Thoracic aorta (tissue), 2 donors: ENCODE measurements around the gene ADSS1. TPM values are rescaled to one million over a fixed set of nuclear protein-coding genes. Genes with fewer than 3 reads are reported as not detected.

Source experiments
- ATAC-seq: fragments of 150-250 bp; one replicate; pipeline ENCODE4 v1.8.0; 2017; ENCODE audit warnings: low read depth; ENCODE audit not compliant: insufficient number of reproducible peaks, low FRiP score
- DNase-seq: peaks from one replicate; pipeline ENCODE4 v3.0.0-alpha.2; 2020; ENCODE audit warnings: low spot score
- H3K27ac ChIP-seq, 2 donors: fragments of 200-600 bp; sonication (generic); 1 replicate in 1 of 2; 2 replicates in 1 of 2; pipeline ENCODE4 v1.5.1; 2016; ENCODE audit warnings: mild to moderate bottlenecking in 2 of 2, moderate library complexity in 2 of 2
- H3K27me3 ChIP-seq: fragments of 200-600 bp; sonication (generic); replicated peaks from 2 replicates; pipeline ENCODE4 v1.6.0; 2016; ENCODE audit warnings: mild to moderate bottlenecking; ENCODE audit not compliant: insufficient read depth
- H3K36me3 ChIP-seq: fragments of 200-600 bp; sonication (generic); one replicate; pipeline ENCODE4 v1.5.1; 2016
- H3K4me1 ChIP-seq, 2 donors: fragments of 200-600 bp; sonication (generic); 1 replicate in 1 of 2; 2 replicates in 1 of 2; pipeline versions ENCODE4 v1.5.1 to v1.6.0; 2016; ENCODE audit warnings: low read depth in 2 of 2, mild to moderate bottlenecking in 1 of 2; ENCODE audit not compliant: control insufficient read depth in 1 of 2
- H3K4me3 ChIP-seq: fragments of 200-600 bp; sonication (generic); 2 replicates; pipeline ENCODE4 v1.5.1; 2016; ENCODE audit warnings: mild to moderate bottlenecking
- H3K9me3 ChIP-seq: fragments of 200-600 bp; sonication (generic); 2 replicates; pipeline ENCODE4 v1.5.1; 2016
- total RNA-seq, 2 donors: library from RNA; depleted of rRNA; stranded (reverse); fragments of >200 nt; gene quantifications; one replicate each; pipeline versions ENCODE4 v1.1.0 to v1.2.3, GENCODE V29; 2016
- TF ChIP-seq, protein P1 (sequence below): fragments of 200-600 bp; sonication (generic); IDR thresholded peaks from one replicate; pipeline ENCODE4 v1.5.1; 2019; ENCODE audit warnings: antibody characterized with exemption

Gene ADSS1
- total RNA-seq, 2 donors from 2014 or later: 30.8 to 87.3 TPM

DNA sequence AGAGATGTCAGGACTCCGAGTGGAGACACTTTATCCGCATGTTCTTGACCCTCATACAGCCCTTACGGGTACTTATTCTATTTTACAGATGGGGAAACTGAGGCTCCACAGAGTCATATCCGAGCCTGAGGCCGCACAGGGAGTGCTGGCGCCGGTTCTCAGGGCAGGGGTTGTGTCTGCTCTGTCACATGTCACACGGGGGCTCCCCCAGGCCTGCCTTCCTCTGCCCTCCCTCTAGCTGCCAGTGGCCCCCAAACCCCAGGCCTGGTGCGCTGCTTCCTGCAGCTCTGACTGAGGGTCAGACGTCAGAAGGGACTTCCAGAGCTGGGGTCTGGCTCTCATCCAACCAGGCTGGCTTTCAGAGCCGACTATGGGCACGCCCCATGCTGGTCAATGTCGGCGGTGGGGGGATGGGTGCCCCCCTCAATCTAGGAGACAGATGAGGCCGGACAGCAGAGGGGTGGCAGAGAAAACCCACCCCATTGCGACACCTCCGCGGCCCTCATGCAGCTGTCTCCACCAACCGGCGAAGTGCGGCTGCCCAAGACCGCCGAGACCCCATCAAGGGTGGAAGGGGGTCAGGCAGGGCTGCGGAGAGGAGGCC, 35.4 kb upstream of the ADSS1 start:
- H3K27me3 ChIP-seq: no peaks in the 10 kb centered on the region
- H3K27ac ChIP-seq: peak overlapping the region; percentile 82 to 86
- no peak for DNase-seq
- peak overlapping the region; percentile 98 for H3K4me3 ChIP-seq
- no peaks in the 10 kb centered on the region for H3K9me3 ChIP-seq
- H3K36me3 ChIP-seq: no peaks in the 10 kb centered on the region
- ATAC-seq: no peak
- TF ChIP-seq, protein P1, sequence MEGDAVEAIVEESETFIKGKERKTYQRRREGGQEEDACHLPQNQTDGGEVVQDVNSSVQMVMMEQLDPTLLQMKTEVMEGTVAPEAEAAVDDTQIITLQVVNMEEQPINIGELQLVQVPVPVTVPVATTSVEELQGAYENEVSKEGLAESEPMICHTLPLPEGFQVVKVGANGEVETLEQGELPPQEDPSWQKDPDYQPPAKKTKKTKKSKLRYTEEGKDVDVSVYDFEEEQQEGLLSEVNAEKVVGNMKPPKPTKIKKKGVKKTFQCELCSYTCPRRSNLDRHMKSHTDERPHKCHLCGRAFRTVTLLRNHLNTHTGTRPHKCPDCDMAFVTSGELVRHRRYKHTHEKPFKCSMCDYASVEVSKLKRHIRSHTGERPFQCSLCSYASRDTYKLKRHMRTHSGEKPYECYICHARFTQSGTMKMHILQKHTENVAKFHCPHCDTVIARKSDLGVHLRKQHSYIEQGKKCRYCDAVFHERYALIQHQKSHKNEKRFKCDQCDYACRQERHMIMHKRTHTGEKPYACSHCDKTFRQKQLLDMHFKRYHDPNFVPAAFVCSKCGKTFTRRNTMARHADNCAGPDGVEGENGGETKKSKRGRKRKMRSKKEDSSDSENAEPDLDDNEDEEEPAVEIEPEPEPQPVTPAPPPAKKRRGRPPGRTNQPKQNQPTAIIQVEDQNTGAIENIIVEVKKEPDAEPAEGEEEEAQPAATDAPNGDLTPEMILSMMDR: no peak
- peaks cover 32 to 55% of the 10 kb centered on the region in 2 donors for H3K4me1 ChIP-seq

DNA sequence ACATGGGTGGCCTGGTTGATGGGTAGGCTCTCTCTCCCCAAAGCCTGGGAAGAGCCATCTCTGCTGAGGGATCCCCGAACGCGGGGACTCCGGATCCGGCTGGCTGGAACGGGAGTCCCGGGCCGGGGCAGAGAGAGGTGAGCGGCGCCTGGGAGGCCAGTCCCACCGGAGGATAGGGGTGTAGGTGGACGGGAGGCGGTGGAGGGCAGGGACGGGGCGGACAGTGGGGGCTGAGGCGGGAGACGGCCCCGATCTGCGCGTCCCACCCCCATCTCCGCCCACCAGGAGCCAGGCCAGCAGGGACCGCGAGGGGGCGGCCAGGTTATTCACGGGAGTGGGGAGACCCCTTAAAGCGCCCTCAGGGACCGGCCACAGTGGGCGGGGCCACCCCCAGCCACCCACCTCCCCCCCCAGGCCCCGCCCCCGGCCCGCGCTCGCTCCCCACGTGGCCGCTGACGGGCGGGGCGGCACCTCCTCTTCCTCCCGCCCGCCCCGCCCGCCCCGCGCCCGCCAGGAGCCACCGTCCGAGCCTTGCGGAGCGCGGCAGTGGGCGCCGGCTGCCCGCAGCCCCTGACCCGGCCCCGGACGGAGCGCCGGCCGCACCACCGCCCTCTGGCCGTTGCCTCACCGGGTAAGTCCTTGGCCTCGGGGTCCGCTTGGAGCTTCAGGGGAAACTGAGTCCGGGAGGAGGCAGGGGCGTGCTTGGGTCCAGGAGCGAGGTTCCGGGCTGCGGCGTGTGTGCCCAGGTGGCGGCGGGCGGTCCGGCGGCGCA, 34.7 kb upstream of the ADSS1 start, which contains the start of gene INF2:
Gene INF2 (plus strand): TSS at position 510 of the 772 bp plus-strand sequence. CDS start 11,748 bp downstream, outside the sequence.
- peak; percentile 56 for ATAC-seq
- no peak for DNase-seq
- TF ChIP-seq, protein P1: no peak
- Histone ChIP-seq H3K9me3 (no peaks in the 10 kb centered on the region), H3K4me3 (peak within 1 kb of the TSS; percentile 98), H3K36me3 (no peaks in the 10 kb centered on the region), H3K27ac (peak within 1 kb of the TSS; percentile 82 to 86), H3K27me3 (no peaks in the 10 kb centered on the region), H3K4me1 (peaks cover 39 to 62% of the 10 kb centered on the region in 2 donors)

DNA sequence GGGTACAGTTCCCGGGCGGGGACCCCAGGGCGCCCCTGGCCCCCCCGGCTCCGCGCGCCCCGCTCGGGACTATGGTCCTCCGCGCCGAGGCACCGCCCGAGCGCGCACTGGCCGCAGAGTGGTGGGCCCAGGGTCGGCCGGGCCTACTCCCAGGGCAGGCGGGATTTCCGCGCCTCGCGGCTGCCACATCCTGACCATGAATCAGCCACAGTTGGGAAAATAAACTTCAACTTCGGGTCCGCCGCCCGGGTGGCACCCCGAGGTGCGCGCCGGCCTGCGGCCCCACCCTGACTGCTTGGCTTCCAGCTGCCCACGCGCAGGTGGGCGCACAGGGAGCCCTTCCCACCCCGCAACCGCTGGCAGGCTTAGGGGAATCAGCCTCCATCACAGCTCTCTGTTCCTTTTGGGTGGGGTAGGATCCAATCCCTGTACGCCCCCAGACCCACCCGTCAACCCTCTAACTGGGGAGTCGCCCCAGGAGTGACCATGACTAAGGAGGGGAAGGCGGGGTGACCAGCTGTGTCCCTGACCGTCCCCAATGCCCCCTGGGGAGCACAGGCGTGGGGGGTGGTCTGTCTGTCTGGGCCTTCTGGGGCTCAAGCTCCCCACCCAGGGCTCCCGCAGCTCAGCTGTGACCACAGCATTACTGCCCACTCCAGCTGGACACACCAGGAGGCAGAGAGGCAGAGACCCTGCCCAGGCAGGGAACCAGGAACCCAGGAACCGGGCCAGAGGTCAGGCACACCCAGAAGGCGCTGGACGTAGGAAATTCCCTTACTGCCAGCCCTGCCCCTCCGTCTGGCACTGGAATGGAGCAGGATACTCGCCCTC, 33.9 kb upstream of the ADSS1 start:
- no peak for DNase-seq
- Histone ChIP-seq H3K9me3 (no peaks in the 10 kb centered on the region), H3K27me3 (no peaks in the 10 kb centered on the region), H3K36me3 (no peaks in the 10 kb centered on the region), H3K27ac (peak overlapping the region; percentile 68 to 86), H3K4me1 (peaks cover 46 to 70% of the 10 kb centered on the region in 2 donors), H3K4me3 (peak overlapping the region; percentile 98)
- ATAC-seq: no peak
- TF ChIP-seq, protein P1: no peak

DNA sequence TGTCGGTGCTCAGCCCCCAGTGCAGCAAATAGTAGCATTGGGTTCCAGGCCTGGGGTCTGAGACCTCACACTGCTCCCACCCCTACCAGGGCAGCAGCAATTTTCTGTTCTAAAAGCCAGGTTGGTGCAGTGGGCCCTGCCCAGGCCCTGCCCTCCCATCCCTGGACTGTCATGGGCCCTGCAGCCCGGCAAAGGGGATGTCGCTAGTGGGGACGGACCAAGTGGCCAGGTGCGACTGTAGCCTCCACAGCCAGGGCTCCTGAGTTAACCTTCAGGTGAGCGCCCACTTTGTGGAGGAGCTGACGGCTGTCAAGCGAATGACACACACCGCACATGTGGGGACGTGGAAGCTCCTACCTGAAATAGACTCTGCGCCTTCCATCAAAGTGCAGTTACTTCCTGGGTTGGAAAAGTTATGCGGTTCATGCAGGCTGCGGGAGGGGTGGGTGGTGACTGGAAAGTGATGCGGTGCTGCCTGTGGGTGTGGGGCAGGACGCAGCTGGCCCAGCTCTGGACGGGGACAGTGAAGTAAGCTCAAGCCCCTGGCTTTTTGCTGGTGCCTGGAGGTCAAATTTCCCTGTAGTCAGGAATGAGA, 33.1 kb upstream of the ADSS1 start:
- Histone ChIP-seq H3K4me3 (peak overlapping the region; percentile 98), H3K36me3 (no peaks in the 10 kb centered on the region), H3K27ac (peak overlapping the region in 1 of 2 donors; percentile 86), H3K9me3 (no peaks in the 10 kb centered on the region), H3K4me1 (peaks cover 52 to 78% of the 10 kb centered on the region in 2 donors), H3K27me3 (no peaks in the 10 kb centered on the region)
- ATAC-seq: no peak
- TF ChIP-seq, protein P1: no peak
- DNase-seq: no peak
